Skeletal muscle tissue (tissue), 4 donors: Measurements from ENCODE around the gene SEC24D. TPM values are rescaled to one million over a fixed set of nuclear protein-coding genes. Genes with fewer than 3 reads are reported as not detected.
A peak's percentile ranks its signal among the peaks of the same experiment; 100 is the strongest.

Source experiments
- H3K27ac ChIP-seq: one replicate; pipeline ENCODE4 v1.7.0; 2013; ENCODE audit warnings: mild to moderate bottlenecking, low read depth, low read length, inconsistent platforms
- H3K27me3 ChIP-seq, 3 donors: one replicate each; pipeline ENCODE4 v1.7.0; 2013; ENCODE audit warnings: low read length in 3 of 3; ENCODE audit not compliant: control insufficient read depth in 3 of 3, insufficient read depth in 3 of 3
- H3K36me3 ChIP-seq, 3 donors: one replicate each; pipeline ENCODE4 v1.7.0; 2013; ENCODE audit warnings: low read length in 3 of 3; ENCODE audit not compliant: control insufficient read depth in 3 of 3, insufficient read depth in 3 of 3
- H3K4me1 ChIP-seq, 3 donors: one replicate each; pipeline ENCODE4 v1.7.0; 2013; ENCODE audit warnings: low read length in 3 of 3, mild to moderate bottlenecking in 3 of 3; ENCODE audit not compliant: control insufficient read depth in 3 of 3, insufficient read depth in 3 of 3
- H3K4me3 ChIP-seq, 3 donors: one replicate each; pipeline ENCODE4 v1.7.0; 2013; ENCODE audit warnings: low read length in 3 of 3
- H3K9ac ChIP-seq, 3 donors: one replicate each; pipeline ENCODE4 v1.7.0; 2013; ENCODE audit warnings: low read length in 3 of 3, mild to moderate bottlenecking in 3 of 3, moderate library complexity in 2 of 3, low read depth in 1 of 3
- H3K9me3 ChIP-seq, 3 donors: one replicate each; pipeline ENCODE4 v1.7.0; 2013; ENCODE audit warnings: low read length in 3 of 3; ENCODE audit not compliant: control insufficient read depth in 3 of 3
- total RNA-seq: library from RNA; depleted of rRNA; stranded (reverse); fragments of >200 nt; gene quantifications from one replicate; pipeline ENCODE4 v1.2.3, GENCODE V29; 2014
- donor health status: Osteomylitis.

Gene SEC24D
- total RNA-seq, 1 donor from 2014 or later, result 48.5 TPM

DNA sequence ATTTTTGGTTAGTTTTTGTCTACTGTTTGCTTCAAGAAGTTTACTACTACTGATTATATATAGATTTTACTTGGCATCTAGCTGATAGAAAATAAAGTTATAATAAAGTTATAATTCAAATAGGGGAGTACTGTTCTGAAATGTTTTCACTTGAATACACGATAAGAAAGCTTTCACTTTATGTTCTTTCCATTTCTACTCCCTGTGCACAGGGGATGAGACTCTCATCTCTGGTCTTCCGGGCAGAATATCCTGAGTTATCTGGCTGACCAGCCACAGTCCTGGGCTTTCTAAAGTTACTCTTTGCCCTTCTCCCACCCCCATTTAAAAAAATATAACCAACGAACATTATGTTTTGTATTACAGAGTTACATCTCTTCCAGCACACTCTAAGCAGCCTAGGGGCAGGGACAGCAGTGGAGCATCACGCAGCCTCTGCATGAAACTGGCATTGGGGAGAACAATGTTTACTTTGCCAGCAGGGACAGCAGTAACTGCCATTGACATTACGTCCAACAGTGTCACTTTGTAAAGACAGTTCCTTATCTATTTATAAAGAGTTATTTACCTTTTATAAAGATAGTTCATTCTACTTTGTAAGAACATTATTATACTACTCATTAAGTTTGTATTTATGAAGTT lies 86.5 kb downstream of the SEC24D start:
- Histone ChIP-seq H3K36me3 (peaks cover 0 to 11% (median 3%) of the 10 kb centered on the region in 3 donors), H3K4me1 (peaks cover 11 to 29% (median 16%) of the 10 kb centered on the region in 3 donors), H3K9ac (peak overlapping the region in 1 of 3 donors; percentile 3), H3K27me3 (no peaks in the 10 kb centered on the region), H3K27ac (no peak overlapping the region), H3K4me3 (no peak overlapping the region), H3K9me3 (no peaks in the 10 kb centered on the region)

- Histone ChIP-seq H3K27me3 (no peaks in the 10 kb centered on the region), H3K27ac (peak overlapping the region; percentile 57), H3K4me3 (peak overlapping the region in 1 of 3 donors; percentile 3), H3K9ac (peak overlapping the region in 1 of 3 donors; percentile 41), H3K9me3 (no peaks in the 10 kb centered on the region), H3K4me1 (peaks cover 14 to 21% (median 19%) of the 10 kb centered on the region in 3 donors), H3K36me3 (peaks cover 0 to 17% (median 6%) of the 10 kb centered on the region in 3 donors)
These were observed 89.5 kb downstream of the SEC24D start for GRCh38 chr4:118746251-118746919.

GRCh38 chr4:118745357-118745756 lies 90.6 kb downstream of the SEC24D start:
- Histone ChIP-seq H3K9ac (no peak overlapping the region), H3K27me3 (no peaks in the 10 kb centered on the region), H3K9me3 (no peaks in the 10 kb centered on the region), H3K4me1 (peaks cover 17 to 24% (median 22%) of the 10 kb centered on the region in 3 donors), H3K27ac (peak overlapping the region; percentile 28), H3K4me3 (no peak overlapping the region), H3K36me3 (peaks cover 0 to 16% (median 6%) of the 10 kb centered on the region in 3 donors)

- H3K4me1 ChIP-seq, result peaks cover 17 to 24% (median 22%) of the 10 kb centered on the region in 3 donors
- H3K9ac ChIP-seq, result no peak overlapping the region
- no peak overlapping the region for H3K4me3 ChIP-seq
- no peak overlapping the region for H3K27ac ChIP-seq
- H3K27me3 ChIP-seq, result no peaks in the 10 kb centered on the region
- no peaks in the 10 kb centered on the region for H3K9me3 ChIP-seq
- H3K36me3 ChIP-seq, result peaks cover 0 to 23% (median 3%) of the 10 kb centered on the region in 3 donors
These were observed 92.1 kb downstream of the SEC24D start for GRCh38 chr4:118743867-118744266.

- H3K27ac ChIP-seq, result peak overlapping the region; percentile 20
- no peak overlapping the region for H3K4me3 ChIP-seq
- peaks cover 2 to 31% (median 5%) of the 10 kb centered on the region in 3 donors for H3K36me3 ChIP-seq
- no peaks in the 10 kb centered on the region for H3K27me3 ChIP-seq
- peaks cover 17 to 24% (median 22%) of the 10 kb centered on the region in 3 donors for H3K4me1 ChIP-seq
- H3K9ac ChIP-seq, result no peak overlapping the region
- H3K9me3 ChIP-seq, result no peaks in the 10 kb centered on the region
These were observed 93.9 kb downstream of the SEC24D start for GRCh38 chr4:118742050-118742449.

DNA sequence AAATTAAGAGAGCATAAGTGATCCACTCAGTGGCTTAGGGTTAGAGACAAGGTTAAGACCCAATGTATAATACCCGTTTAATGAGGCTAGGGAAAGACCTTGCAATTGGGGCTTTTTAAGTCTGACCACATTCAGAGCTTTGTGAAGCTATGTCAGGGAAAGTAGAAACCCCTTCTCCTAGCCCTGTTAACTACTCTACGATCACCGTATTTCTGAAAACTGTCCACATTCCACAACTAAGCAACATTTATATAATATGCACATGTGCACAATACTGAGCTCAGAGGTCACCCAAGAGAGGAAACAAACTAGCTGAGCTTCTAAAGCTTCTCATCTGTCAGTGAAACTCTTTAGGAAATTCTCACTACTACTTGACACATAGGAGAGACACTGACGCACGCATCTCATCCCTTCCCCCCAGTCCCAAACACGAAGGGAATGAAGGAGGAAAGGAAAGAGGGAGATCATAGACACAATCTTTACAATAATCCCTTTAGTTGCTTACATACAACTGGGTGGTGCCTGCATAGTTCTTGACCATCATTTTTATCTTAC lies 94.5 kb downstream of the SEC24D start:
- peaks cover 11 to 17% (median 16%) of the 10 kb centered on the region in 3 donors for H3K4me1 ChIP-seq
- no peaks in the 10 kb centered on the region for H3K27me3 ChIP-seq
- peak overlapping the region; percentile 25 to 51 (median 30) for H3K4me3 ChIP-seq
- peaks cover 2 to 33% (median 9%) of the 10 kb centered on the region in 3 donors for H3K36me3 ChIP-seq
- H3K9ac ChIP-seq, result peak overlapping the region; percentile 41 to 63 (median 52)
- H3K9me3 ChIP-seq, result no peaks in the 10 kb centered on the region
- peak overlapping the region; percentile 20 for H3K27ac ChIP-seq

- Histone ChIP-seq H3K36me3 (peaks cover 2 to 37% (median 9%) of the 10 kb centered on the region in 3 donors), H3K27ac (peak overlapping the region; percentile 20), H3K9ac (peak overlapping the region in 1 of 3 donors; percentile 52)
These were observed 95.1 kb downstream of the SEC24D start for GRCh38 chr4:118740869-118741268.

DNA sequence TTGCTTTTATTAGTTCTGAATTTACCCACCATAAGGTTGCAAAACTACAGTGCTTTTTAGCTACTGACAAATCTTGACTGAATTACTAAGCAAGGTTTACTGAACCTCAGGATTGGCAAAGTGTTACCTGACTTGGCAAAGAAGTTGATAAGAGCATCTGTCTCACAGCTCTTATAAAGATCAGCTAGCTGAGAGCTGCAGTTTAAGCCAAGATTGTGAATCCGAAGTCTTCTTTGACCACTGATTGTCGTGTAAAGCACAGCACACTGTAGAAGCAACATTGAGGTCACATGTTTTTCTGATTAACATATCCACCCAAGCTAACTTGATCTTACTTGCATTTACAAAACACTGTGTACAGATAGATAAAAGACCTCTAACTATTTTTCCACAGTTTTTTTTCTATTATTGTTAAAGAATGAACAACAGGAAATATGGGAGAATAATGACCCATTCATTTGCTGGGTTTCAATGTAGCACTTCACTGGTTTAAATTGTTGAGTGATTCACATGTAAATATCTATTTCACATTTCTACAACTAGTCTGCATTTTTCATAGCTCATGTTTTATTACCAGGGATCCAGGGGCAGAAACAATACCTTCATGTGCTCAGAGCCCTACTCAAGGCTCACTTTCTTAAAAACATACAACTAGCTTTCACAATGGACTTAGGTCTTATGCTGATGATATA lies 96.8 kb downstream of the SEC24D start:
- Histone ChIP-seq H3K9ac (no peak overlapping the region), H3K4me3 (no peak overlapping the region), H3K4me1 (peaks cover 6% of the 10 kb centered on the region in 3 donors), H3K36me3 (peaks cover 2 to 43% (median 9%) of the 10 kb centered on the region in 3 donors), H3K27me3 (no peaks in the 10 kb centered on the region), H3K27ac (no peak overlapping the region), H3K9me3 (no peaks in the 10 kb centered on the region)

More at GRCh38 chr4:118740869-118741268, 95.1 kb downstream of the SEC24D start:
- Histone ChIP-seq H3K4me3 (peak overlapping the region in 1 of 3 donors; percentile 51), H3K4me1 (peaks cover 8 to 13% (median 13%) of the 10 kb centered on the region in 3 donors), H3K9me3 (no peaks in the 10 kb centered on the region), H3K27me3 (no peaks in the 10 kb centered on the region)

- no peak overlapping the region for H3K4me3 ChIP-seq
- H3K9ac ChIP-seq, result no peak overlapping the region
- peaks cover 6% of the 10 kb centered on the region in 3 donors for H3K4me1 ChIP-seq
- no peaks in the 10 kb centered on the region for H3K27me3 ChIP-seq
- H3K27ac ChIP-seq, result no peak overlapping the region
- H3K36me3 ChIP-seq, result peaks cover 2 to 36% (median 8%) of the 10 kb centered on the region in 3 donors
- no peaks in the 10 kb centered on the region for H3K9me3 ChIP-seq
These were observed 97.8 kb downstream of the SEC24D start for GRCh38 chr4:118738090-118738489.
